PC-3 (cell line): ENCODE data around the gene CPE.

Source experiments
- EZH2 ChIP-seq: fragments of 300-600 bp; sonication (generic); IDR thresholded peaks from one replicate; pipeline ENCODE4 v1.6.1; 2017; ENCODE audit warnings: antibody characterized with exemption, mild to moderate bottlenecking, low read length; ENCODE audit not compliant: unreplicated experiment
- EZH2phosphoT487 ChIP-seq: fragments of 300-600 bp; sonication (generic); IDR thresholded peaks from 2 replicates; pipeline ENCODE4 v1.6.1; 2018; ENCODE audit warnings: mild to moderate bottlenecking, antibody characterized with exemption, low read length, borderline replicate concordance
- TF ChIP-seq, protein P1 (sequence below): fragments of 300-600 bp; sonication (generic); conservative IDR thresholded peaks from 2 replicates; pipeline ENCODE4 v1.5.1; 2017; ENCODE audit warnings: antibody characterized with exemption, low read depth, mild to moderate bottlenecking, low read length

DNA sequence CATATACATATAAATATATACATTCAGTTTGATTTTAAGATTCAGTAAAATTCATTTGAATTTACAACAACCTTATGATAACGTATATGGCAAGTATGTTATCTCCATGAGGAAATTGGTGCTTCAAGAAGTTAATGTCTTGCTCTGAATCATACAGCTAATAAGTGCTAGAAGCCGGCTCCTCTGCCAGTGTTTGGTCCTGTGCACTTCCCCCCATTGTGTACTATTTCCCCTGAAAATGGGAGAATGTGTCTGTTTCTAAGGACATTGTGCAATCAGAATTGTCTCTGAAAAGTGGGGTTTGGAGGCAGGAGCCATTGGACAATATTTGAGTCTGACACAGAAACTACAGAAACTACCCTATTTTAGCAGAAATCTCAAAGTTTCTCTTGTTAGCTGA is 135.9 kb downstream of the CPE start:
- TF ChIP-seq EZH2 (no peak), EZH2phosphoT487 (no peak)
- TF ChIP-seq, protein P1, sequence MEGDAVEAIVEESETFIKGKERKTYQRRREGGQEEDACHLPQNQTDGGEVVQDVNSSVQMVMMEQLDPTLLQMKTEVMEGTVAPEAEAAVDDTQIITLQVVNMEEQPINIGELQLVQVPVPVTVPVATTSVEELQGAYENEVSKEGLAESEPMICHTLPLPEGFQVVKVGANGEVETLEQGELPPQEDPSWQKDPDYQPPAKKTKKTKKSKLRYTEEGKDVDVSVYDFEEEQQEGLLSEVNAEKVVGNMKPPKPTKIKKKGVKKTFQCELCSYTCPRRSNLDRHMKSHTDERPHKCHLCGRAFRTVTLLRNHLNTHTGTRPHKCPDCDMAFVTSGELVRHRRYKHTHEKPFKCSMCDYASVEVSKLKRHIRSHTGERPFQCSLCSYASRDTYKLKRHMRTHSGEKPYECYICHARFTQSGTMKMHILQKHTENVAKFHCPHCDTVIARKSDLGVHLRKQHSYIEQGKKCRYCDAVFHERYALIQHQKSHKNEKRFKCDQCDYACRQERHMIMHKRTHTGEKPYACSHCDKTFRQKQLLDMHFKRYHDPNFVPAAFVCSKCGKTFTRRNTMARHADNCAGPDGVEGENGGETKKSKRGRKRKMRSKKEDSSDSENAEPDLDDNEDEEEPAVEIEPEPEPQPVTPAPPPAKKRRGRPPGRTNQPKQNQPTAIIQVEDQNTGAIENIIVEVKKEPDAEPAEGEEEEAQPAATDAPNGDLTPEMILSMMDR: no peak
